22Rv1 (cell line): ENCODE results near the gene RNF8.
"Not testable (repeated sequence)": the region's sequence is repeated elsewhere in the genome, so short reads cannot be mapped to it uniquely, and the experiment has no call there.

Source experiments
- H3K27ac ChIP-seq: fragments of 450-650 bp; 2 replicates; pipeline ENCODE4 v1.5.1; 2017
- CTCF ChIP-seq: fragments of 450-650 bp; IDR thresholded peaks from 2 replicates; pipeline ENCODE4 v1.5.1; 2017; ENCODE audit warnings: mild to moderate bottlenecking
- ZFX ChIP-seq: fragments of 450-650 bp; IDR thresholded peaks from 2 replicates; pipeline ENCODE4 v1.6.1; 2017; ENCODE audit warnings: antibody characterized with exemption, borderline replicate concordance

Gene RNF8

GRCh38 chr6:37339741-37340638, 13.8 kb upstream of the RNF8 start:
- H3K27ac ChIP-seq: peak overlapping the region; percentile 66
- TF ChIP-seq ZFX (no peak), CTCF (no peak)

GRCh38 chr6:37340639-37340943, 13.2 kb upstream of the RNF8 start:
- TF ChIP-seq CTCF (no peak), ZFX (no peak)
- no peak overlapping the region for H3K27ac ChIP-seq

- H3K27ac ChIP-seq: no peak overlapping the region
- no peak for TF ChIP-seq ZFX
- TF ChIP-seq CTCF: no peak
Observed at GRCh38 chr6:37343248-37343647, 10.5 kb upstream of the RNF8 start.

- no peak overlapping the region for H3K27ac ChIP-seq
- TF ChIP-seq CTCF: no peak
- TF ChIP-seq ZFX: no peak
Observed at GRCh38 chr6:37344308-37344707, 9.5 kb upstream of the RNF8 start.

- not testable (repeated sequence) for H3K27ac ChIP-seq
Observed at GRCh38 chr6:37345804-37346203, 8.0 kb upstream of the RNF8 start.

GRCh38 chr6:37347177-37347576, 6.6 kb upstream of the RNF8 start:
- H3K27ac ChIP-seq: no peak overlapping the region
- no peak for TF ChIP-seq ZFX
- no peak for TF ChIP-seq CTCF

- TF ChIP-seq CTCF: no peak
- no peak for TF ChIP-seq ZFX
- H3K27ac ChIP-seq: no peak overlapping the region
Observed at GRCh38 chr6:37347670-37348111, 6.1 kb upstream of the RNF8 start.

GRCh38 chr6:37351027-37351426, 2.8 kb upstream of the RNF8 start:
- TF ChIP-seq ZFX (no peak), CTCF (no peak)

More at GRCh38 chr6:37351027-37351426, 2.8 kb upstream of the RNF8 start:
- no peak overlapping the region for H3K27ac ChIP-seq
